ENCODE measurements around the gene CD63.

The CD63 gene

GRCh38 chr12:55687746-55688145 lies 41.1 kb downstream of the CD63 start:
- H3K4me3 ChIP-seq (replicated peaks; ENCODE audit: low read depth, low read length), result no peak overlapping the region
- no peak for TF ChIP-seq CTCF (IDR thresholded peaks at IDR 0.05; ENCODE audit: low read length, missing control alignments)
- no peak for DNase-seq (ENCODE audit: low read depth)

GRCh38 chr12:55686366-55687010 lies 42.3 kb downstream of the CD63 start:
- TF ChIP-seq CTCF (IDR thresholded peaks at IDR 0.05; ENCODE audit: low read length, missing control alignments), result no peak
- no peak overlapping the region for H3K4me3 ChIP-seq (replicated peaks; ENCODE audit: low read depth, low read length)
- DNase-seq (ENCODE audit: low read depth), result no peak

GRCh38 chr12:55685671-55686070 lies 43.1 kb downstream of the CD63 start:
- TF ChIP-seq CTCF (IDR thresholded peaks at IDR 0.05; ENCODE audit: low read length, missing control alignments), result no peak
- DNase-seq (ENCODE audit: low read depth), result no peak
- no peak overlapping the region for H3K4me3 ChIP-seq (replicated peaks; ENCODE audit: low read depth, low read length)

- H3K4me3 ChIP-seq (replicated peaks; ENCODE audit: low read depth, low read length), result no peak overlapping the region
- no peak for DNase-seq (ENCODE audit: low read depth)
- no peak for TF ChIP-seq CTCF (IDR thresholded peaks at IDR 0.05; ENCODE audit: low read length, missing control alignments)
Observed at GRCh38 chr12:55684761-55685370, 43.9 kb downstream of the CD63 start.

GRCh38 chr12:55683676-55684075 lies 45.1 kb downstream of the CD63 start:
- TF ChIP-seq CTCF (IDR thresholded peaks at IDR 0.05; ENCODE audit: low read length, missing control alignments), result no peak
- no peak overlapping the region for H3K4me3 ChIP-seq (replicated peaks; ENCODE audit: low read depth, low read length)
- no peak for DNase-seq (ENCODE audit: low read depth)

- H3K4me3 ChIP-seq (replicated peaks; ENCODE audit: low read depth, low read length), result no peak overlapping the region
- no peak for TF ChIP-seq CTCF (IDR thresholded peaks at IDR 0.05; ENCODE audit: low read length, missing control alignments)
- DNase-seq (ENCODE audit: low read depth), result no peak
Observed at GRCh38 chr12:55682087-55682796, 46.6 kb downstream of the CD63 start.
